DMS79 (cell line): Measurements from ENCODE around the gene MOCS1.

ENCODE experiments used
- DNase-seq: peaks from one replicate; lab custom pipeline; 2025; lab: John Stamatoyannopoulos, UW

The MOCS1 gene

DNA sequence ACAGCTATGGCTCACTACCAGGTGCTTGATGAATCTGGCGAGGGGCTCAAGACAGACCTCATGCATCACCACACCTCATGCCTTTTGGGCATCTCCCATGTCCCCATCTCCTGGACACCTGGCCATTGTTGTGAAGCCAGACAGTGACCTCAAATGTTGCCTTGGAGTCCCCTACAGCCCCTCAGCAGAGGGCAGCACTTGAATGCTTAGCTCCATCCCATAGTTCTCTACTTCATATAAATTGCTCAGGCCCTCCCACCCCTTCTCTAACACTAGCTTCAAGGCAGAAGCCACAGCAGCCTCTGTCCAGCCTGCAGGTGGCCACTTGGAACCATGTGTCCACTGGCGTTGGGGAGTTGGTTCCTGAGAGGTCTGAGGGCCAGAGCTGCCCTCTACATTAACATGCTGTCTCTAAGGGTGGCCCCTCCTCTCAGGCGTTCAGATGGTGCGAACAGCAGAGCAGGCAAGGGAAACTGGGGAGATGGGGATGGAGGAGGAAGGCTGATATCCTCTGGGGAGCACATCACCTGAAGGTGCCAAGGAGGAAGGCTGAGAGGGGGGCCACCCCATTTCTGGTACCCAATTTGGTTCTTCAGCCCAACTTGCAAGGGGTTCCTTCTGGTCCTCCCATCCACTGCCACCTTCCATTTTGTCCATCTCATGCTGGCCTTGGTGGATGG lies 31.3 kb downstream of the MOCS1 start:
- DNase-seq = no peak

- no peak for DNase-seq
Observed at GRCh38 chr6:39902136-39902535, 32.1 kb downstream of the MOCS1 start.

- no peak for DNase-seq
Observed at GRCh38 chr6:39901670-39902069, 32.6 kb downstream of the MOCS1 start.

DNA sequence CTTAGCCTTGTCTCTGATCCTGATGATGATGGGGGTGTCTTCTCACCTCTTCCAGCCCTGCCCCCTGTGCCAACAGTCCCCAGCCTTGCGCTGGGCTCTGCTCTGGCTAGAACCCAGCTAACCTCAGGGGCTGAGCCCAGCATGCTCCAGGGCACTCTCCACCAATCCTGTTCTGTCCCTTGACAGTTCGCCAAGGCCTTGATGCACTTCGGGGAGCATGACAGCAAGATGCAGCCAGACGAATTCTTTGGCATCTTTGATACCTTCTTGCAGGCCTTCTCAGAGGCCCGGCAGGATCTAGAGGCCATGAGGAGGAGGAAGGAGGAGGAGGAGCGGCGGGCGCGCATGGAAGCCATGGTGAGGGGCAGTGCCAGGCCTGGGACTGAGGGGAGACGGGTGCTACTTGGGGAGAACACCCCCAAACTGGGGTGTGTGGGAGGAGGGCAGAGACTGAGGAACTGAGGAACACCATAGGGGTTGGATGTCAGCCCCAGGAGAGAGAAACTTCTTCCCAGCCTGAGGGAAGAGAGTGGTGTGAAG lies 33.1 kb downstream of the MOCS1 start:
- DNase-seq = no peak

- no peak for DNase-seq
Observed at GRCh38 chr6:39899554-39900295, 34.5 kb downstream of the MOCS1 start.

DNA sequence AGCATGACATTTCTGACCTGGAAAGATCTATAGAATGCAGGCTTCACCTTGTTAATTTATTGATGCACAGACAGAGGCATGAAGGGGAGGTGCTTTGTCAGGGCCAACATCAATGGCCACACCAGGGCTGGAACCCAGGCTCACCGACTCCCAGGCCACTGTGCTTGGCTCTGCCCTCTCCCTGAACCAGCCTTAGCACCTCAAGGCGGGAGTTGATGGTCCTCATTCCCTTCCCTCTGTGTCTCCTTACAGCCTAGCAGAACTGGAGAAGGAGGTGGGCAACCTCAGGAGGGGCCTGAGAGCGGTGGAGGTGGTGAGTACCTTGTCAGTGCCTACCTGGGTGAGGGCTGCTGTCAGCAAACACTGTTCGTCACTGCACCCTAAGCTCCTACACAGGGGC lies 35.6 kb downstream of the MOCS1 start:
- DNase-seq = no peak

DNA sequence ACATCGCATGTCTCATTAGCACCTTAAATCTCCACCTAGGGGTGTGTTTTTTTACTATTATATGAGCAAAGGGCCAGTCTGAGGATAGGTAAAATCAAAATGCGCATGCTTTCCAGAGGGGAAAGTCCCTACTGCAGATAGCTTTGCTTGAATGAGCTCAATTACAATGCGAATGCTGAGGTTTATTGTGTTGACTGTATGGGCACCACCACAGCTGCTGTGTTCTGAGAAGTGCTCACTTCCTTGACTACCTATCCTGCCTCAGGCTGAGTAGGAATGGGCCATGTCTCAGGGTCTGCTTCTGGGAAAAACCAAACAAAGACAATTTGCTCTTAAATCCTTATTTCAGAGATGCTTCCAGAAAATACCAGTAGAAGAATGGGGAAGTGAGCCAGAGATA lies 36.6 kb downstream of the MOCS1 start:
- no peak for DNase-seq

DNA sequence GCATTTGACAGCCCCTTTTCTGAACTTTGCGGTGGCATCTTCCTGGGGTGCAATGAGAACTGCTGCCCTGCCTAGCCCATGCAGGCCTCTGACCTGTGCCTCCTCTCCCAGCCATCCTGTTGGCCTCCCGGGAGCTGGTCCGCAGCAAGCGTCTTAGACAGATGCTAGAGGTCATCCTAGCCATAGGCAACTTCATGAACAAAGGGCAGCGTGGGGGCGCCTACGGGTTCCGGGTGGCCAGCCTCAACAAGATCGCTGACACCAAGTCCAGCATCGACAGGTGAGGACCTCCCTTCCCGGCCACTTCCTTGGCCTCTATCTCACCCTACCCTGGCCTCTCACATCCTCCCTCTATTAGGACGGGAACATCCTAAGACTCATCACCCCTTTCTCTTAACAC lies 37.6 kb downstream of the MOCS1 start:
- DNase-seq = no peak

DNA sequence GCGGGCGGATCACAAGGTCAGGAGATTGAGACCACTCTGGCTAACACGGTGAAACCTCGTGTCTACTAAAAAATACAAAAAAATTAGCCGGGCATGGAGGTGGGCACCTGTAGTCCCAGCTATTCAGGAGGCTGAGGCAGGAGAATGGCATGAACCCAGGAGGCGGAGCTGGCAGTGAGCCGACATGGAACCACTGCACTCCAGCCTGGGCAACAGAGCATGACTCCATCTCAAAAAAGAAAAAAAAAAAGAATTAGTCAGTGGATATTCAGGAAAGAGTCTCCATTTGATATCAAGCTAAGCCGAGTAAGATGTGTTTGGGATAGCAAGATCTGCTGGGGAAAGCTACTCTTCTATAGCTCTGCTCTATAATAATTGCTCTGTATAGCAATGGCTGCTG lies 41.0 kb downstream of the MOCS1 start:
- no peak for DNase-seq

GRCh38 chr6:39892490-39893129 lies 41.7 kb downstream of the MOCS1 start:
- no peak for DNase-seq

- DNase-seq = no peak
Observed at GRCh38 chr6:39891976-39892375, 42.3 kb downstream of the MOCS1 start.

GRCh38 chr6:39891353-39891752 lies 42.9 kb downstream of the MOCS1 start:
- no peak for DNase-seq

DNA sequence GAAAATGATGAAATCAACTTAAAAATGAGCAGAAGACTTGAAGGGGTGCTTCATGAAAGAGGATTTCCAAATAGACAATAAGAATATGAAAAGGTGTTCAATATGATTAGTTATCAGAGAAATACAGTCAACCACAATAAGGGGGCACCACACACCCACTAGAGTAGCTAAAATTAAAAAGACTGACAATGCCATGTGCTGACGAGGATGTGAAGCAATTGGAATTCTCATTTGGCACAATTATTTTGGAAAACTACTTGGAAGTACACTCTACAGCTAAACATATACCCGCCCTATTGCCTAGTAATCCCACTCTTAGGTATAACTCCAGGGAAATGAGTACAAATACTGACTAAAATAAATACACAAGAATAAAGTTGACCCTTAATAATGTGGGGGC lies 45.0 kb downstream of the MOCS1 start:
- DNase-seq = no peak

GRCh38 chr6:39887692-39888450 lies 46.4 kb downstream of the MOCS1 start:
- no peak for DNase-seq

GRCh38 chr6:39886871-39887270 lies 47.4 kb downstream of the MOCS1 start:
- DNase-seq = no peak

DNA sequence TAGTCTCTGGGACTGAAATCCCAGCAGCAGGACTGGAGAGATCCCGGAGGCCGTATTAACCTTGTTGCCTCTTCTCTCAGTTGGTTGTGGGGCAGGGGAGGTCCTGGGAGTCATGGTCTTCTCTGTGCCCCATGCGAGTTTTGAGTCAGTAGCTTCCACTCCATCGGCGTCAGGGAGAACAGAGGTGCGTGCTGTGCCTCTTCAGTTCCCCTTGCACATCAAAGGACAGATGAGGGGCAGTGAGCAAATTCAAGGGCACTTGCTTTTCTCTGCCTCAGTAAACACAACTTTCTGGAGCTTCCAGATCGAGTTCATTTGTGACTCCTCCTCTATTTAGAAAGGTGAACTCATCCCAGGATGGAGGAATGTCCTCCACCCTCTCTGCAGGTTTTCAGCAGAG lies 48.6 kb downstream of the MOCS1 start:
- no peak for DNase-seq

- DNase-seq = no peak
Observed at GRCh38 chr6:39884696-39885095, 49.6 kb downstream of the MOCS1 start.

- DNase-seq = no peak
Observed at GRCh38 chr6:39882531-39882899, 51.7 kb downstream of the MOCS1 start.

DNA sequence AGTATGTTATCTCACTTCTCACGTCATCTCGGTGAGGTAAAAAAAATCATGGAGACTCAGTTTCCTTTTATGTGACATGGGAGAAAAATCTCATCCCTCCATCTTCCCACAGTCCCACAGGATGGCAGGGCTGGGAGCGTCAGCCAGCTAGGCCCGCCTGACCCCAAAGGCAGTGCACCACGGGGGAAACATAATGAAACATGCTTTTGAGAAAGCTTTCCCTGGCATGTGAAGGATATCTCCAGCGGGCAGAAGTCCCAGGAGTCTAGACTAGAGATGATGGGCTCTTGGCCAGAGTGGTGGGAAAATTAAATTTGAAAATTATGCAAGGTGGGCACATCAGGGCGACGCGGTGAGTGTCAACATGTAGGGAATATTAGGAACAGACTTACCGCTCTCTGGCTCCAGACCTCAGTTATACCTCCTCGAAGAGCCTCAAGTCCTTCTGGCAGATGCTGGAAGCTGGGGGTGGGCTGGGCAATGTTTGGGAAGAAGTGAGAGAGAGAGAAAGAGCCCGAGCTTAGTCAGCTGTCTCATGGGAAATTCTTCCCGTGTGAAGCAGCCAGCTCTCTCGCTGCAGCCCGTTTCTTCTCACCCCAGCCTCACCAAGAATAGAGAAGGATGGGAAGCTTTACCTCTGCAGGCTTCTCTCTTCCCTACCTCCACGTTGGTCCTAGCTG lies 52.3 kb downstream of the MOCS1 start:
- no peak for DNase-seq

GRCh38 chr6:39880594-39880993 lies 53.7 kb downstream of the MOCS1 start:
- DNase-seq = no peak

DNA sequence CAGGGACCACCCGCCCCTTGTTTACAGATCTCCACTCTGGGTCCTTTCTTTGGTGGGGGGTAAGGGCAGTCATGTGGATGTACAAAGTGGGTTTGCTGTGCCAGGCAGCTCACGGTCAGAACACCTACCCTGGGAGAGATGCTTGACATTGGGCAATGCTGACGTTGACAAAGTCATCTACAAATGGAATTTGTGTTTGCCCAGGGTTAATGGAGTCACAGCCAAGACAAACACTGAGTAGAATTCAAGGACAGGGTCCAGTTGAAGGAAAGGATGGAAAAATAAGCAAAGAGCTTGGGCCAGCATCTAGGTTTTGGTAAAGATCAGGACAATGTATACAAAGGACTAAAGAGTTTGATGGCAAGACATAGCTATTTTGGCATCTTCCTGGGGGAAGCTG lies 54.7 kb downstream of the MOCS1 start:
- no peak for DNase-seq

- DNase-seq = no peak
Observed at GRCh38 chr6:39876826-39877225, 57.4 kb downstream of the MOCS1 start.
